Tibial artery (tissue), 4 donors: ENCODE data around the gene HOXD10.

Experiments
- DNase-seq, 2 donors: peaks; one replicate each; pipeline ENCODE4 v3.0.0-alpha.2; 2019
- H3K27ac ChIP-seq, 2 donors: fragments of 200-600 bp; sonication (generic) in 1 of 2; 1 replicate in 1 of 2; 2 replicates in 1 of 2; pipeline ENCODE4 v1.5.1; 2018 to 2019; ENCODE audit warnings: mild to moderate bottlenecking in 1 of 2
- H3K27me3 ChIP-seq, 2 donors: fragments of 200-600 bp; sonication (generic) in 1 of 2; one replicate each; pipeline versions ENCODE4 v1.5.1 to v1.6.0; 2016 to 2019
- H3K36me3 ChIP-seq, 3 donors: fragments of 200-600 bp; sonication (generic) in 2 of 3; one replicate each; pipeline ENCODE4 v1.5.1; 2016 to 2019; ENCODE audit warnings: mild to moderate bottlenecking in 2 of 3
- H3K4me1 ChIP-seq, 4 donors: fragments of 200-600 bp; sonication (generic) in 2 of 4; 1 replicate in 3 of 4; 2 replicates in 1 of 4; pipeline ENCODE4 v1.5.1; 2016 to 2019
- H3K4me3 ChIP-seq, 2 donors: fragments of 200-600 bp; sonication (generic) in 1 of 2; 1 replicate in 1 of 2; 2 replicates in 1 of 2; pipeline ENCODE4 v1.5.1; 2018 to 2019; ENCODE audit warnings: mild to moderate bottlenecking in 2 of 2
- H3K9me3 ChIP-seq, 3 donors: fragments of 200-600 bp; sonication (generic) in 1 of 3; one replicate each; pipeline ENCODE4 v1.5.1; 2016 to 2019
- intact Hi-C: fragments of 100-400 bp; cut with DNase I; formaldehyde crosslinking; loops from one replicate; pipeline ENCODE4 v1.15.0; 2023; ENCODE audit warnings: low total_unique reads
- TF ChIP-seq, protein P1 (sequence below), 2 experiments: fragments of 200-600 bp in 1 of 2; fragments of 450-650 bp in 1 of 2; IDR thresholded peaks; one replicate each; pipeline ENCODE4 v1.5.1; 2017 to 2019; ENCODE audit warnings: antibody characterized with exemption in 2 of 2, mild to moderate bottlenecking in 1 of 2, moderate library complexity in 1 of 2

HOXD10 gene

DNA sequence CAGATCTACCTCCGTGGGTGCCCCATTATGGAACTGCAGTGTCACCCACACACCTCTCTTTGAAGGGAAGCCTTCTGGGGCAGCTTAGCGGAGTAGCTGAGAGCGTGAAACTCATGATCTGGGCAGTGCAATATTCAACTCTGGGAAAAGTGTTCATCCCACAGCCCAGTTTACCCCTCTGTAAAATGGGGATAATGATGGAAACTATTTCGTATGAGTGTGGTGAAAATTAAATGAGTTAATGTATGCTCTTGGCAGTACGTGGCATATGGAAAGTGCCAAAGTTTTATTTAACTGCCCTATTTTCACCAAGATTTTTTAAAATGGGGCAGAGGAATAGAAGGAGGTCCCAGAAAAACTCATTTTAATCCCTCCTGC lies 44.3 kb upstream of the HOXD10 start:
- no peaks in the 10 kb centered on the region for H3K9me3 ChIP-seq
- no peak for DNase-seq
- H3K27ac ChIP-seq = no peak overlapping the region
- H3K27me3 ChIP-seq = peaks cover 0 to 100% of the 10 kb centered on the region in 2 donors
- intact Hi-C loops = no loop called here
- no peak overlapping the region for H3K4me3 ChIP-seq
- no peaks in the 10 kb centered on the region for H3K36me3 ChIP-seq
- TF ChIP-seq, protein P1, sequence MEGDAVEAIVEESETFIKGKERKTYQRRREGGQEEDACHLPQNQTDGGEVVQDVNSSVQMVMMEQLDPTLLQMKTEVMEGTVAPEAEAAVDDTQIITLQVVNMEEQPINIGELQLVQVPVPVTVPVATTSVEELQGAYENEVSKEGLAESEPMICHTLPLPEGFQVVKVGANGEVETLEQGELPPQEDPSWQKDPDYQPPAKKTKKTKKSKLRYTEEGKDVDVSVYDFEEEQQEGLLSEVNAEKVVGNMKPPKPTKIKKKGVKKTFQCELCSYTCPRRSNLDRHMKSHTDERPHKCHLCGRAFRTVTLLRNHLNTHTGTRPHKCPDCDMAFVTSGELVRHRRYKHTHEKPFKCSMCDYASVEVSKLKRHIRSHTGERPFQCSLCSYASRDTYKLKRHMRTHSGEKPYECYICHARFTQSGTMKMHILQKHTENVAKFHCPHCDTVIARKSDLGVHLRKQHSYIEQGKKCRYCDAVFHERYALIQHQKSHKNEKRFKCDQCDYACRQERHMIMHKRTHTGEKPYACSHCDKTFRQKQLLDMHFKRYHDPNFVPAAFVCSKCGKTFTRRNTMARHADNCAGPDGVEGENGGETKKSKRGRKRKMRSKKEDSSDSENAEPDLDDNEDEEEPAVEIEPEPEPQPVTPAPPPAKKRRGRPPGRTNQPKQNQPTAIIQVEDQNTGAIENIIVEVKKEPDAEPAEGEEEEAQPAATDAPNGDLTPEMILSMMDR (IDR thresholded peaks at IDR 0.05) = no peak
- H3K4me1 ChIP-seq = peaks cover 0 to 25% (median 17%) of the 10 kb centered on the region in 4 donors

DNA sequence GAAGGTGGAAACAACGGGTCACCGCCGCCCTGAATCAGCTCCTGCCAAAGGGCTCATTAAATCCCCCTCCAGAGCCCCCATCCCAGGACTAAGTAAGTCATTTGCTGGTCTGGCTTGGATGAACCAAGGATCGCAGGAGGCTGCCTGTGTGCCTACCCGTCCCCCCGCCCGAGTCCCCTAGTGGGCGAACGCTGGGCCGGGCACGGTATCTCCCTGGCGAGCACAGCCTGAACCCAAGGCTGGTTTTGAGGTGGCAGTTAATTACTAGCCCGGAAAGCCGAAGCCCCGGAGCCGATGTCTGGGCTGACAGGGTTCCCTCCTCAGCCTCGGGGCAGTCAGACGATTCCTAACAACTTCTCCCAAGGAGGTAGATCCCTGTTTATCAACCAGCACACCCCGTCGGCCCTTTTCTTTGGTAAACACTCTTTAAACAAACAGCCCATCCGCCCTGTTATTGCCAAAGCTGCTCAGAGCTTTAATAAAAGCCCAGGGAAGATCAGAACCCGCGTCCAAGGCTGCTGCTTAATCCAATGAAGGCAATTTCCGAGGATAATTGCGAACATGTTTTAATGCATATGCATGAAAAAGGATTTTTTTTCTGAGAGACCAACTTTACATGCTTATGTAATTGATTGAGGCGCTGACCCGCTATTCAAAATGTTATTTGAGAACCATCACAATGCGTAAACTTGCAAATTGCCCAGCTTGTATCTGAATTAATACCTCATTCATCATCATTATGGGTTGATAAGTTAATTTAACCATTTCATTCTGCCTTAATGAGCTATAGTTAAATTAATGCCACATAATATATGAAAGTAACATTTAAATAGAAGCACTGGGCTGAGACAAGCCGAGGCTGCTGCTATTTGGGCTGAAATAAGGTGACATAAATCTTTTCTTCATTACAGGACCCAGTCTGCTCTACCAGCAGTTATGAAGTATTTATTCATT lies 43.4 kb upstream of the HOXD10 start:
- Histone ChIP-seq H3K36me3 (no peaks in the 10 kb centered on the region), H3K9me3 (no peaks in the 10 kb centered on the region), H3K27ac (no peak overlapping the region), H3K27me3 (peaks cover 3 to 100% of the 10 kb centered on the region in 2 donors), H3K4me3 (no peak overlapping the region), H3K4me1 (peaks cover 0 to 16% (median 9%) of the 10 kb centered on the region in 4 donors)
- TF ChIP-seq, protein P1 (IDR thresholded peaks at IDR 0.05) = no peak
- no peak for DNase-seq
- intact Hi-C loops = no loop called here

DNA sequence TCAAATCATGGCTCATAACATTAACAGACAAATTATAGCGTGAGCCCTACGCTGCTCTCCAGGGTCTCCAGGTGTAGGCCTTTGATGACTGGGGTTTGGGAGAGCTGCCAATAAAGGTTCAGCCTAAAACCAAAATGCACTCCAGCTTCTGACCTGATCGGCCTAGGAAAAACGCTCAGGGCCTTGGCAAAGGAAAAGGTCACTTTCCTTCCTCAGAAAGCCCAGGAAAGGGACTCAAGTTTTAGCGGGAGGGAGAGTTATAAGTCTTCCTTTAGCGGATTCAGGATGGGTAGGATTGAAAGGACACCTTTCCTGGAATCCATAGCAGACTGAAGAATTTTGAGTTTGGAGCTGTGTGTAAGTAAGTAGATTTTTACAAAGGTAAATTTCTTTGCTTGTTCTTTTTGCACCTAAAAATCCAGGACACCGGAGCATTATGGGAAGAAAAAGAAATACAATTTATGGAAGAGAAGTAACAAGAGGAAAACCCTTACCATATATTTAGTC lies 41.6 kb upstream of the HOXD10 start:
- H3K27me3 ChIP-seq = peaks cover 15 to 100% of the 10 kb centered on the region in 2 donors
- TF ChIP-seq, protein P1 (IDR thresholded peaks at IDR 0.05) = no peak
- intact Hi-C loops = no loop called here
- no peaks in the 10 kb centered on the region for H3K36me3 ChIP-seq
- H3K27ac ChIP-seq = no peak overlapping the region
- H3K9me3 ChIP-seq = no peaks in the 10 kb centered on the region
- no peak overlapping the region for H3K4me3 ChIP-seq
- no peak for DNase-seq
- H3K4me1 ChIP-seq = peaks cover 0 to 20% (median 13%) of the 10 kb centered on the region in 4 donors

DNA sequence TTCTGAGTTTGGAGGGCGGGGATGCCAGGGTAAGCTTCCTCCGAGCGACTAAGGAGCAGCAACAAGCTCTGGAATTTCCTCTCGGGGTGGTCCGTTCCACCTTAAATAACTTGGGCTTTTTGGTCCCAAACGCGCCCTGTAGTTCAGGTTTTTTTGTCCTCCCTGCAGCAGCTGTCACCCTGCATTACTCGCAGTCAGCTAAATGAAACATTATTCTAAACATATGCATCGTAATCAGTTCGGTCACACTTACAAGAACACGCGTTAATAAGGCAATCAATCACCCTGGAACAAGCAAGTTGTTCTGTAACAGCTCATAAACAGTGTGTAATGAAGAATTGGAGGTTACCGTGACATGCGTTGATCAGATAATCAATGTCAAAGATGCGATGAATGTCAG lies 41.1 kb upstream of the HOXD10 start:
- TF ChIP-seq, protein P1 (IDR thresholded peaks at IDR 0.05) = no peak
- Histone ChIP-seq H3K4me1 (peaks cover 0 to 25% (median 17%) of the 10 kb centered on the region in 4 donors), H3K27me3 (peaks cover 15 to 99% of the 10 kb centered on the region in 2 donors), H3K4me3 (no peak overlapping the region), H3K9me3 (no peaks in the 10 kb centered on the region), H3K36me3 (no peaks in the 10 kb centered on the region), H3K27ac (no peak overlapping the region)
- intact Hi-C loops = no loop called here
- DNase-seq = no peak

DNA sequence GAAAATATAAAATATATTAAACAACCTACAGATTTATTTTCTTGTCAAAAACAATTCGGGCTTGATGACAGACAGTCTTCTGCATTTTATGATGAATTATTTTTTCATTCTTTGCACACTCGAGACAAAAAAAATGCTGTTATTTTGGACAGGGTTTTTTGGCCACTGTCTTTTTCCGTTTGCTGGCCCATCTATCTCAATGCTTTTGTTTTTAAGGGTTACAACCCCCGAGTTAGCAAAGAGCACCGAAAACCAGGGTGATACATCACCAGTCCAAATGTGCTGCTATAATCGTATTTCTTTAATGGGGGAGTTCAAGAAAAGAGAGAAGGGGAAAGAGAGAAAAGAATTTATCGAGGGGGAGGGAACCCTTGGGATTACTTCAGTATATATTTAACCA lies 40.5 kb upstream of the HOXD10 start:
- Histone ChIP-seq H3K27me3 (peaks cover 20 to 99% of the 10 kb centered on the region in 2 donors), H3K4me3 (no peak overlapping the region)

More for the DNA sequence above, 40.5 kb upstream of the HOXD10 start:
- TF ChIP-seq, protein P1 (IDR thresholded peaks at IDR 0.05) = no peak
- Histone ChIP-seq H3K27ac (no peak overlapping the region), H3K9me3 (no peaks in the 10 kb centered on the region), H3K4me1 (peaks cover 0 to 28% (median 21%) of the 10 kb centered on the region in 4 donors), H3K36me3 (no peaks in the 10 kb centered on the region)
- intact Hi-C loops = no loop called here
- no peak for DNase-seq
